Thyroid gland (tissue), 4 donors: Measurements from ENCODE around the gene PDXK.

ENCODE experiments used
- CTCF ChIP-seq, 6 experiments: fragments of 200-600 bp in 3 of 6; fragments of 450-650 bp in 3 of 6; sonication (generic) in 3 of 6; IDR thresholded peaks; one replicate each; pipeline ENCODE4 v1.5.1; 2016 to 2019; ENCODE audit warnings: antibody characterized with exemption in 6 of 6, mild to moderate bottlenecking in 2 of 6, inconsistent platforms in 1 of 6, moderate library complexity in 1 of 6
- POLR2A ChIP-seq, 2 donors: fragments of 450-650 bp; IDR thresholded peaks; one replicate each; pipeline ENCODE4 v1.6.1; 2017; ENCODE audit warnings: antibody characterized with exemption in 2 of 2, mild to moderate bottlenecking in 2 of 2, moderate library complexity in 1 of 2

- no peak for TF ChIP-seq CTCF (IDR thresholded peaks at IDR 0.05)
- no peak for TF ChIP-seq POLR2A (IDR thresholded peaks at IDR 0.05)
Observed at GRCh38 chr21:43775190-43775589, 56.3 kb downstream of the PDXK start.
